Measurements from ENCODE around the gene ANAPC16.
"Not testable (repeated sequence)": the region's sequence is repeated elsewhere in the genome, so short reads cannot be mapped to it uniquely, and the experiment has no call there.

Gene ANAPC16

GRCh38 chr10:72220637-72221036 is 4.8 kb downstream of the ANAPC16 start:
- H3K4me3 ChIP-seq (replicated peaks in 1 of 2; ENCODE audit: low read depth in 2 of 2, low read length in 2 of 2): no peak overlapping the region
- TF ChIP-seq CTCF (IDR thresholded peaks at IDR 0.05; ENCODE audit: low read depth, low read length): no peak
- no peak for DNase-seq (ENCODE audit: low read depth in 2 of 2)

GRCh38 chr10:72221278-72221677 is 5.5 kb downstream of the ANAPC16 start:
- DNase-seq (ENCODE audit: low read depth in 2 of 2): no peak
- TF ChIP-seq CTCF (IDR thresholded peaks at IDR 0.05; ENCODE audit: low read depth, low read length): no peak
- H3K4me3 ChIP-seq (replicated peaks in 1 of 2; ENCODE audit: low read depth in 2 of 2, low read length in 2 of 2): no peak overlapping the region

- peak; percentile 20 to 28 for DNase-seq (ENCODE audit: low read depth in 2 of 2)
- no peak overlapping the region for H3K4me3 ChIP-seq (replicated peaks in 1 of 2; ENCODE audit: low read depth in 2 of 2, low read length in 2 of 2)
- no peak for TF ChIP-seq CTCF (IDR thresholded peaks at IDR 0.05; ENCODE audit: low read depth, low read length)
These were observed 7.9 kb downstream of the ANAPC16 start for GRCh38 chr10:72223743-72224101.

- DNase-seq (ENCODE audit: low read depth in 2 of 2); H3K4me3 ChIP-seq (replicated peaks in 1 of 2; ENCODE audit: low read depth in 2 of 2, low read length in 2 of 2): not testable (repeated sequence)
These were observed 8.4 kb downstream of the ANAPC16 start for GRCh38 chr10:72224191-72224590.

GRCh38 chr10:72226418-72227027 is 10.7 kb downstream of the ANAPC16 start:
- H3K4me3 ChIP-seq (replicated peaks in 1 of 2; ENCODE audit: low read depth in 2 of 2, low read length in 2 of 2): no peak overlapping the region
- no peak for DNase-seq (ENCODE audit: low read depth in 2 of 2)
- no peak for TF ChIP-seq CTCF (IDR thresholded peaks at IDR 0.05; ENCODE audit: low read depth, low read length)

GRCh38 chr10:72227826-72228225 is 12.0 kb downstream of the ANAPC16 start:
- no peak overlapping the region for H3K4me3 ChIP-seq (replicated peaks in 1 of 2; ENCODE audit: low read depth in 2 of 2, low read length in 2 of 2)
- TF ChIP-seq CTCF (IDR thresholded peaks at IDR 0.05; ENCODE audit: low read depth, low read length): no peak
- no peak for DNase-seq (ENCODE audit: low read depth in 2 of 2)

GRCh38 chr10:72228318-72228751 is 12.5 kb downstream of the ANAPC16 start:
- no peak for TF ChIP-seq CTCF (IDR thresholded peaks at IDR 0.05; ENCODE audit: low read depth, low read length)
- no peak for DNase-seq (ENCODE audit: low read depth in 2 of 2)
- no peak overlapping the region for H3K4me3 ChIP-seq (replicated peaks in 1 of 2; ENCODE audit: low read depth in 2 of 2, low read length in 2 of 2)
